H1 (cell line): ENCODE data around the gene HEXIM2.

Experiments used
- KDM5A ChIP-seq: fragments of 200-600 bp; IDR thresholded peaks from 2 replicates; pipeline ENCODE4 v1.7.1; 2012; ENCODE audit warnings: mild to moderate bottlenecking, low read length, inconsistent platforms, mixed read lengths
- POLR2A ChIP-seq, 2 experiments: IDR thresholded peaks; 1 replicate in 1 of 2; 2 replicates in 1 of 2; pipeline ENCODE4 v1.6.1; 2011; ENCODE audit warnings: low read depth in 2 of 2, low read length in 2 of 2, mild to moderate bottlenecking in 2 of 2; ENCODE audit errors: control extremely low read depth in 1 of 2
- SIX5 ChIP-seq: IDR thresholded peaks from 2 replicates; pipeline ENCODE4 v1.6.1; 2011; ENCODE audit warnings: mild to moderate bottlenecking, low read depth, low read length
- TAF1 ChIP-seq: IDR thresholded peaks from 2 replicates; pipeline ENCODE4 v1.6.1; 2011; ENCODE audit warnings: mild to moderate bottlenecking, low read depth, low read length
- YY1 ChIP-seq: IDR thresholded peaks from 2 replicates; pipeline ENCODE4 v1.6.1; 2011; ENCODE audit warnings: low read depth, mild to moderate bottlenecking, low read length
- TF ChIP-seq, protein P1 (sequence below), 3 experiments: IDR thresholded peaks; 1 replicate in 2 of 3; 2 replicates in 1 of 3; pipeline versions ENCODE4 v1.5.1 to v1.6.1; 2011; ENCODE audit warnings: low read length in 3 of 3, mild to moderate bottlenecking in 3 of 3, inconsistent platforms in 2 of 3, low read depth in 1 of 3, moderate library complexity in 1 of 3; ENCODE audit not compliant: insufficient read depth in 1 of 3; ENCODE audit errors: control extremely low read depth in 1 of 3

- TF ChIP-seq POLR2A (IDR thresholded peaks at IDR 0.05; ENCODE audit: control extremely low read depth in 1 of 2, low read depth in 2 of 2, low read length in 2 of 2) (no peak), SIX5 (no peak), TAF1 (peak; percentile 44; the same call in 1 of the 2 replicates), YY1 (no peak), KDM5A (no peak)
- TF ChIP-seq, protein P1, sequence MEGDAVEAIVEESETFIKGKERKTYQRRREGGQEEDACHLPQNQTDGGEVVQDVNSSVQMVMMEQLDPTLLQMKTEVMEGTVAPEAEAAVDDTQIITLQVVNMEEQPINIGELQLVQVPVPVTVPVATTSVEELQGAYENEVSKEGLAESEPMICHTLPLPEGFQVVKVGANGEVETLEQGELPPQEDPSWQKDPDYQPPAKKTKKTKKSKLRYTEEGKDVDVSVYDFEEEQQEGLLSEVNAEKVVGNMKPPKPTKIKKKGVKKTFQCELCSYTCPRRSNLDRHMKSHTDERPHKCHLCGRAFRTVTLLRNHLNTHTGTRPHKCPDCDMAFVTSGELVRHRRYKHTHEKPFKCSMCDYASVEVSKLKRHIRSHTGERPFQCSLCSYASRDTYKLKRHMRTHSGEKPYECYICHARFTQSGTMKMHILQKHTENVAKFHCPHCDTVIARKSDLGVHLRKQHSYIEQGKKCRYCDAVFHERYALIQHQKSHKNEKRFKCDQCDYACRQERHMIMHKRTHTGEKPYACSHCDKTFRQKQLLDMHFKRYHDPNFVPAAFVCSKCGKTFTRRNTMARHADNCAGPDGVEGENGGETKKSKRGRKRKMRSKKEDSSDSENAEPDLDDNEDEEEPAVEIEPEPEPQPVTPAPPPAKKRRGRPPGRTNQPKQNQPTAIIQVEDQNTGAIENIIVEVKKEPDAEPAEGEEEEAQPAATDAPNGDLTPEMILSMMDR (IDR thresholded peaks at IDR 0.05; ENCODE audit: control extremely low read depth in 1 of 3, insufficient read depth in 1 of 3, low read depth in 1 of 3, low read length in 3 of 3) = peak in 1 of 3 experiments; percentile 20; a peak in 1 of 4 replicates
These were observed 11.0 kb downstream of the HEXIM2 start for GRCh38 chr17:45172541-45173286.
